Measurements from ENCODE around the gene ANO2.

Gene ANO2

DNA sequence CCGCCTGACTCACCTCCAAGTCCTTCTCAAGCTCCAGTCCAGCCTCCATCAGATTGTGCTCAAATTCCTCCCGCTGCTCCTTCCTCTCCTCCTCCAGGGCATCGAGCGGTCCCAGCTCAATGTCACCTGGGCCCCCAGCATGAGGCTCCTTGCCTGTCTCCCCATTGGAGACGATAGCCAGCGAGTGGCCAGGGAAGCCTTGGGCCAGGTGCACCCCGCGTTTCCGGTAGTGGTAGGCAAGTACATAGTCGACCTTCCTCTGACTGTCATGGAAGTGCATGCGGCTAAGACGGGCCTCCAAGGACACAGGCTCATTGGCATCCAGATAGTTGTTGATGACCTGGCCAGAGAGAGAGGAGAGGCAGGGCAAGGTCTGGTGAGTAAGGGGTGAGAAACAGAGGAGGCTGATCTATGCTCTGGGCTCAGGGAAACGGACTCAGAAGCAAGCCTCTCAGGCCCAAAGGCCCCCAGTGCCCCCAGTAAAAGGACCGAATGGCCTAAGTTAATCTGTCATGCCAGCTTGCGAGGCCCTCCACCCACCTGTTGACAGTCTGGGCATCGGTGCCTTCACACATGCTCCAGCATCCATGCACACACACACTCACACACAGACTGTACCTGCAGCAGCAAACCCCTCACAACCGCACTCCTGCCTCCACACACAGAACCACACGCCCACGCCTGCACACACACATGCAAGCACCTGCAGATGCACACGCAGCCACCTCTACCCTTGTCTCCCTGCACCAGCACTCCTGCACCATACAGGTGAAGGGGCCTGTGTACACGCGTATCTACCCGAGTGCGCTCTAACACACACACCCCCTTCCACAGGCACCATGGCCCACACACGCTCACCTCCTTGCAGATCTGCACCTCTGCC is 23.8 kb downstream of the ANO2 start:
- TF ChIP-seq, protein P1, sequence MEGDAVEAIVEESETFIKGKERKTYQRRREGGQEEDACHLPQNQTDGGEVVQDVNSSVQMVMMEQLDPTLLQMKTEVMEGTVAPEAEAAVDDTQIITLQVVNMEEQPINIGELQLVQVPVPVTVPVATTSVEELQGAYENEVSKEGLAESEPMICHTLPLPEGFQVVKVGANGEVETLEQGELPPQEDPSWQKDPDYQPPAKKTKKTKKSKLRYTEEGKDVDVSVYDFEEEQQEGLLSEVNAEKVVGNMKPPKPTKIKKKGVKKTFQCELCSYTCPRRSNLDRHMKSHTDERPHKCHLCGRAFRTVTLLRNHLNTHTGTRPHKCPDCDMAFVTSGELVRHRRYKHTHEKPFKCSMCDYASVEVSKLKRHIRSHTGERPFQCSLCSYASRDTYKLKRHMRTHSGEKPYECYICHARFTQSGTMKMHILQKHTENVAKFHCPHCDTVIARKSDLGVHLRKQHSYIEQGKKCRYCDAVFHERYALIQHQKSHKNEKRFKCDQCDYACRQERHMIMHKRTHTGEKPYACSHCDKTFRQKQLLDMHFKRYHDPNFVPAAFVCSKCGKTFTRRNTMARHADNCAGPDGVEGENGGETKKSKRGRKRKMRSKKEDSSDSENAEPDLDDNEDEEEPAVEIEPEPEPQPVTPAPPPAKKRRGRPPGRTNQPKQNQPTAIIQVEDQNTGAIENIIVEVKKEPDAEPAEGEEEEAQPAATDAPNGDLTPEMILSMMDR (IDR thresholded peaks at IDR 0.05; ENCODE audit: low read depth, low read length, missing control alignments), result no peak
- DNase-seq (ENCODE audit: low read depth), result no peak

DNA sequence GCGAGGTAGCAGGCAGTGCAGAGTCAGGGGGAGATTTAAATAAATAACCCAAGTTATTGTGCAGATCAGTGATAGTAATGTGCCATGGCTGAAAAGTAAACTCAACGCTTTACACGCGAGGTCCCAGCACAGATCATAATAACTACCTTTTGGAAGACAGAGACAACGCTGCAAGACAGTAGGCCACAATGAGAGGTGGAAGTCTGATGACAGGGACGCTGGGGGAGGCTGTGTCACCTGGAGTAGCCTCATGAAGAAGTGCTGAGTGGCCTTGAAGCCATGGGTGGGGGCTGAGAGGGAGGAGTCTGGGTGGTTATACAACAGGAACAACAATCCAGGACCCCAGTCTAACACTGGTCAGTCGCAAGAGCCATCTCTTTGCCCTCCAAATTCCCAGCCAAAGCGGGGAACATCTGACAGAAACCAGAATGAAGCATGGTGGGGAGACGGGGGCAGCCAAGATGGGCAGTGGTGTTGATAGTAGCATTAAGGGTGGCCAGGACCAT is 28.2 kb downstream of the ANO2 start:
- no peak for DNase-seq (ENCODE audit: low read depth)
- TF ChIP-seq, protein P1 (IDR thresholded peaks at IDR 0.05; ENCODE audit: low read depth, low read length, missing control alignments), result no peak
- no peak overlapping the region for H3K4me3 ChIP-seq (ENCODE audit: low read depth, low read length)

More for the DNA sequence above, 23.8 kb downstream of the ANO2 start:
- H3K4me3 ChIP-seq (ENCODE audit: low read depth, low read length), result no peak overlapping the region

DNA sequence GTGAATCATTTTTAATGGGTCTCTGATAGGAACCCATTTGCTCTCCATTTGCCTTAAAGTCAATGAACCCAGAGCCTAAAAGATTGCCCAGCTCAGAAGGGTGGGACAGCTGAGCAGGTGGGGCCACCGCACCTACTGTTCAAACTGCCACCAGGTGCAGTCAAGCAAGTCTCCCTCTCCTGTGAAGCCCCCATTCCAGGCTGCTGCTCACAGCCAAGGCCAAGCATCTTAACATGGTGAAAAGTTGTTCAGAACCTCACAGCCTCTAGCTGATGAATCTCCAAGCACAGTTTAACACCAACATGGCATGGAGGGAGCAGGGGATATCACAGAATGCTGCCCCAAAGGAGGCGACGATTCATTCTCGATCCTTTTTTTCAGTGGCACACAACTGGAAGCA is 29.5 kb downstream of the ANO2 start:
- TF ChIP-seq, protein P1 (IDR thresholded peaks at IDR 0.05; ENCODE audit: low read depth, low read length, missing control alignments), result no peak
- H3K4me3 ChIP-seq (ENCODE audit: low read depth, low read length), result no peak overlapping the region
- no peak for DNase-seq (ENCODE audit: low read depth)

DNA sequence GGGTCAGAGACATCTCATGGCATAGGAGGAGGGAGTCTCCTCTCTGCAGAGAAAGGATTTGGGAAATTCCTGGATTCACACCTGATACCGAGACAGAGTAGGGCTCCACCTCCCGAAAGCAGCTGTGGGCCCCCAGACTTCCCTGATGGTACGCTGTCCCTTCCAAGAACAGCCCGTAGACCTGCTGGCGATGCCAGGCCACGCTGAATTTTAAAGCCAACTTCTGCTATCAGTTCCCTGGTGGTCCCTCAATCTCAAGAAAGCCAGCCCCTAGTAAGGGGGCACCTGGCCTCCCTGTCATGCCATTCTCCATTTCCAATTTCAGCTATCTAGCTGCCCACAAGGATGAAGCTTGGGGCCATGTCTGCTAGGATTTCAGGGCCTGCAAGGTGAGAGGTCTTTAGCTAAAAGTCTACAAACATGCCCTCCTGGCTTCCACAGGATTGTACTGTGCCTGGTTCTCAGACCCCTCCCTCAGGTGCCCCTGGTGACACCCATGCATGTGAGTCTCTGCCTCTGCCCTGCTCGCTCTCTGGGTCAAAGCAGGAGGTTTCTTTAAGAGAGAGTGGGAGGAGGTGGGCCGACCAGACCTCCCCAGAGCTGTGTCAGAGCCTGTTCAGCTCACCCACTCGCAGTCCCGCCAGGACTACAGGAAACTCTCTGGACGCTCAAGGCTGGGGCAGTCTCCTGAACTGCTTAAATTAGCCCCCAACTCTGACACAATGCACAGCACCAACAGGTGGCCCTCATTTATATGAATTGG is 30.5 kb downstream of the ANO2 start:
- DNase-seq (ENCODE audit: low read depth), result no peak
- no peak overlapping the region for H3K4me3 ChIP-seq (ENCODE audit: low read depth, low read length)
- TF ChIP-seq, protein P1 (IDR thresholded peaks at IDR 0.05; ENCODE audit: low read depth, low read length, missing control alignments), result no peak

DNA sequence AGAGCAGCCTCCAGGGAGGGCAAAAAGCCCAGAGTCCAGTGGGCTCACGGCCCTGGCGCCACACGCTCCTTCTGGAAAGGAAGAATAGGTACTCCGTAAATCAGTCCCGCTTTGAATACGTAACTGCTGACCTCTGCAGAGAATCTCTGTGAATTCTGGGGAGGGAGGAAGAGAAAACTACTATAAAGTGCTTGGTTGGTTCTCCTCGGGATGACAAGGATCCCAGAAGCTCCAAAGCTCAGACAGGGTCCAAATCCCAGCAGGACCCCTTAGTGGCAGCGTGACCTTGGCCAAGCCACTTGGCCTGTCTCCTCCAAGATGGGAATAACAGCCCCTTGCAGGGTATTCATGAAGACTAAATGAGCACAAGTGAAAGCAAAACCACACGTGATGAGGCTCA is 31.7 kb downstream of the ANO2 start:
- no peak overlapping the region for H3K4me3 ChIP-seq (ENCODE audit: low read depth, low read length)

DNA sequence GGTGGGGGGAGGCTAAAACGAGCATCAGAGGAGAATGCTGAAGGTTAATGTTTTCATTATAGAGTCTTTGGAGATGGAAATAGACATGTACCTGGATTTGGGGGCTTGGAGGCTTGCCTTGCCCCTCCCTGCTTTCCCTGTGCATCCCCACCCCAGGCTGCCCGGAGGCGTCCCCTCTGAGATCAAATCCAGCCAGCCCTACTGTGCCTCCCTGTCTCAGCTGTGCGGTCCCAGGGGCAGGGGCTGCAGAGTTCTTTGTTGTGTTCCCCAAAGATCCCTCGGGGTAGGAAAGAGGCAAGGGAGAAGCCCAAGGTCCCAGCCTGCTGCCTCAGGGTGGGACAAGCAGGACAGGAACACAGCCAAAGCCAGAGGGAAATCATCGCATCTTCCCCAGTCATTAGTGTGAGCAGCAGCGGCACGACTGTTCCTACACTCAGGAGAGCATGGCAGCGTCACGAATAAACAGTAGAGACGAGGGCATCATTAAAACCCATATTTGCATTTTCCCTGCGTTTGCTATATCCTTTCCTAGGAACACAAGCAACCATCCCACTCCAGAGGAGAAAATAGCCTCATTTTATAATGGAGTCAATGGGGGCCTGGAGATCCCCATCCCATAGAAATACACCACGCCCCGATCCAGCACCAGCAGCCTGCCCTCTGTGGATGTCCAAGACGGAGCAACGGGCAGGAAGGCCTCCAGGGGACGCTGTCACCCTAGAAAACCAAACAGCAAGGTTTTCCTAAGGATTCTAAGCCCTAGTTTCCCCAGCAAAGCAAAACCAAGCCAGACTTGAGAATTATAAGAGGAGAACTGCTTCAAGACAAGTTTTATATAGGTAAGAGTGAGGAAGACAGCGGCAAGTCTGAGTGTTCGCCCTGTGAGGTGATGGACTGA is 32.4 kb downstream of the ANO2 start:
- H3K4me3 ChIP-seq (ENCODE audit: low read depth, low read length), result no peak overlapping the region
- DNase-seq (ENCODE audit: low read depth), result no peak
- TF ChIP-seq, protein P1 (IDR thresholded peaks at IDR 0.05; ENCODE audit: low read depth, low read length, missing control alignments), result peak; percentile 48

More for the DNA sequence above, 31.7 kb downstream of the ANO2 start:
- no peak for DNase-seq (ENCODE audit: low read depth)
- TF ChIP-seq, protein P1 (IDR thresholded peaks at IDR 0.05; ENCODE audit: low read depth, low read length, missing control alignments), result no peak

Data from GM12864 (cell line).